Panc1 (cell line): ENCODE results near the gene C14orf93. TPM values are rescaled to one million over a fixed set of nuclear protein-coding genes. Genes with fewer than 3 reads are reported as not detected.

Experiments used
- ATAC-seq: fragments of 200-7000 bp; cut with Tn5 transposase; 2 replicates; pipeline ENCODE4 v1.9.1; 2020; ENCODE audit warnings: mild to moderate bottlenecking, moderate library complexity
- BruUV-seq: library from RNA; stranded (reverse); fragments of 400-500 nt; replicated peaks from 2 replicates; lab custom pipeline; 2021; lab: Mats Ljungman, UMichigan
- CTCF ChIA-PET: fragments of 300-600 bp; sonication (Branson Sonifier 250); formaldehyde crosslinking; loops from one replicate; lab custom pipeline; 2022; ENCODE audit warnings: antibody characterized with exemption; lab: Charles Lee
- POLR2A ChIA-PET: fragments of 300-600 bp; sonication (Branson Sonifier 250); formaldehyde crosslinking; loops from one replicate; lab custom pipeline; 2022; ENCODE audit warnings: antibody characterized with exemption; lab: Charles Lee
- DNase-seq: peaks from one replicate; pipeline ENCODE4 v3.0.0-alpha.2; 2010; ENCODE audit warnings: low read depth, low spot score
- H3K27ac ChIP-seq: 2 replicates; pipeline ENCODE4 v1.5.1; 2011; ENCODE audit warnings: mild to moderate bottlenecking, low read length, inconsistent platforms
- H3K27me3 ChIP-seq: fragments of 200-500 bp; sonication (Bioruptor generic); 2 replicates; pipeline ENCODE4 v1.6.0; 2014; ENCODE audit warnings: low read length, inconsistent platforms; ENCODE audit not compliant: control insufficient read depth, insufficient read depth
- H3K36me3 ChIP-seq: fragments of 200-500 bp; sonication (Bioruptor generic); 2 replicates; pipeline ENCODE4 v1.5.1; 2014; ENCODE audit warnings: inconsistent platforms, mild to moderate bottlenecking, low read length, moderate library complexity; ENCODE audit not compliant: control insufficient read depth, insufficient read depth
- H3K4me1 ChIP-seq: 2 replicates; pipeline ENCODE4 v1.5.1; 2011; ENCODE audit warnings: inconsistent platforms, mild to moderate bottlenecking, low read length, moderate library complexity; ENCODE audit not compliant: control insufficient read depth, insufficient read depth
- H3K4me3 ChIP-seq, 2 experiments: 2 replicates each; pipeline ENCODE4 v1.5.1; 2011 to 2012; ENCODE audit warnings: low read depth in 2 of 2, low read length in 2 of 2, mild to moderate bottlenecking in 2 of 2, inconsistent platforms in 1 of 2, moderate library complexity in 1 of 2
- H3K9me3 ChIP-seq: fragments of 200-500 bp; sonication (Bioruptor generic); 2 replicates; pipeline ENCODE4 v1.5.1; 2014; ENCODE audit warnings: low read depth, mild to moderate bottlenecking, inconsistent platforms, low read length, moderate library complexity; ENCODE audit not compliant: control insufficient read depth, insufficient read depth
- POLR2AphosphoS5 ChIP-seq: IDR thresholded peaks from 2 replicates; pipeline ENCODE4 v1.6.1; 2012; ENCODE audit warnings: mild to moderate bottlenecking, low read depth, low read length, moderate library complexity
- SIN3A ChIP-seq: IDR thresholded peaks from 2 replicates; pipeline ENCODE4 v1.6.1; 2012; ENCODE audit warnings: low read depth, mild to moderate bottlenecking, low read length, moderate library complexity, borderline replicate concordance; ENCODE audit not compliant: insufficient read depth
- TCF7L2 ChIP-seq: IDR thresholded peaks from 2 replicates; pipeline ENCODE4 v1.6.1; 2011; ENCODE audit warnings: mild to moderate bottlenecking, low read depth, low read length, inconsistent platforms
- in situ Hi-C: cut with HindIII; loops from 2 replicates; pipeline ENCODE4 v1.10.0; 2016; ENCODE audit warnings: low sequenced_read_pairs, low pct_unique_long_range_greater_than_20kb
- intact Hi-C: fragments of 100-400 bp; cut with micrococcal nuclease; formaldehyde crosslinking; loops from one replicate; pipeline ENCODE4 v1.10.0; 2022; ENCODE audit not compliant: unreplicated experiment
- total RNA-seq: library from RNA; stranded (reverse); gene quantifications from one replicate; pipeline ENCODE4 v1.2.1, GENCODE V29; 2021; ENCODE audit not compliant: unreplicated experiment
- TF ChIP-seq, protein P1 (sequence below), 2 experiments: IDR thresholded peaks; 2 replicates each; pipeline ENCODE4 v1.6.1; 2011 to 2012; ENCODE audit warnings: low read depth in 2 of 2, control low read depth in 1 of 2, low read length in 1 of 2, mild to moderate bottlenecking in 1 of 2, moderate library complexity in 1 of 2; ENCODE audit not compliant: insufficient read depth in 1 of 2
- TF ChIP-seq, protein P2 (sequence below): fragments of 450-650 bp; IDR thresholded peaks from 2 replicates; pipeline ENCODE4 v1.5.1; 2017; ENCODE audit warnings: mild to moderate bottlenecking

The C14orf93 gene
- total RNA-seq, 1 experiment from 2014 or later: 5.6 TPM

DNA sequence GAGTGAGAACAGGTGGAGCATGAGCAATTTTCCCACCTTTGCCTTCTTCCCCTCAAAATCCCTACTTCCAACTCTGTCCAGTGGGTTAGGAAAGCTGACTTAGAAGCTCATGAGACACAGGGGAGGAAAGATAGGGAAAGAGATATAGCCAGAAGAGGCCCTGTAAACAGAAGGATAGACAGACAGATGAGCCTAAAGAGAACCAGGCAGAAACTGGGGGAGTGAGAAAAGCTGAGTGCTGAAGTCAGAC lies 32.6 kb downstream of the C14orf93 start:
- Histone ChIP-seq H3K36me3 (peaks cover 3% of the 10 kb centered on the region; the same call in 1 of the 2 replicates), H3K4me3 (0 out of 4 replicates have a peak overlapping the region, but pooled peaks of 1 of the 2 experiments have one; percentile 12), H3K27me3 (no peaks in the 10 kb centered on the region), H3K9me3 (no peaks in the 10 kb centered on the region), H3K27ac (peak overlapping the region; percentile 89), H3K4me1 (peaks cover 29% of the 10 kb centered on the region)
- ATAC-seq: no peak
- ChIA-PET POLR2A (no interaction called here), CTCF (interaction anchor here (0.7 to 1.1 kb wide), 2 partner anchors 9 to 83 kb away, joined by 3 read pairs; no protein-coding TSS in a partner anchor)
- intact Hi-C loops: no loop called here
- no peak for DNase-seq
- TF ChIP-seq SIN3A: no peak
- TF ChIP-seq, protein P1, sequence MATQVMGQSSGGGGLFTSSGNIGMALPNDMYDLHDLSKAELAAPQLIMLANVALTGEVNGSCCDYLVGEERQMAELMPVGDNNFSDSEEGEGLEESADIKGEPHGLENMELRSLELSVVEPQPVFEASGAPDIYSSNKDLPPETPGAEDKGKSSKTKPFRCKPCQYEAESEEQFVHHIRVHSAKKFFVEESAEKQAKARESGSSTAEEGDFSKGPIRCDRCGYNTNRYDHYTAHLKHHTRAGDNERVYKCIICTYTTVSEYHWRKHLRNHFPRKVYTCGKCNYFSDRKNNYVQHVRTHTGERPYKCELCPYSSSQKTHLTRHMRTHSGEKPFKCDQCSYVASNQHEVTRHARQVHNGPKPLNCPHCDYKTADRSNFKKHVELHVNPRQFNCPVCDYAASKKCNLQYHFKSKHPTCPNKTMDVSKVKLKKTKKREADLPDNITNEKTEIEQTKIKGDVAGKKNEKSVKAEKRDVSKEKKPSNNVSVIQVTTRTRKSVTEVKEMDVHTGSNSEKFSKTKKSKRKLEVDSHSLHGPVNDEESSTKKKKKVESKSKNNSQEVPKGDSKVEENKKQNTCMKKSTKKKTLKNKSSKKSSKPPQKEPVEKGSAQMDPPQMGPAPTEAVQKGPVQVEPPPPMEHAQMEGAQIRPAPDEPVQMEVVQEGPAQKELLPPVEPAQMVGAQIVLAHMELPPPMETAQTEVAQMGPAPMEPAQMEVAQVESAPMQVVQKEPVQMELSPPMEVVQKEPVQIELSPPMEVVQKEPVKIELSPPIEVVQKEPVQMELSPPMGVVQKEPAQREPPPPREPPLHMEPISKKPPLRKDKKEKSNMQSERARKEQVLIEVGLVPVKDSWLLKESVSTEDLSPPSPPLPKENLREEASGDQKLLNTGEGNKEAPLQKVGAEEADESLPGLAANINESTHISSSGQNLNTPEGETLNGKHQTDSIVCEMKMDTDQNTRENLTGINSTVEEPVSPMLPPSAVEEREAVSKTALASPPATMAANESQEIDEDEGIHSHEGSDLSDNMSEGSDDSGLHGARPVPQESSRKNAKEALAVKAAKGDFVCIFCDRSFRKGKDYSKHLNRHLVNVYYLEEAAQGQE (IDR thresholded peaks at IDR 0.05; ENCODE audit: insufficient read depth in 1 of 2, low read depth in 2 of 2, low read length in 1 of 2): no peak
- TF ChIP-seq, protein P2, sequence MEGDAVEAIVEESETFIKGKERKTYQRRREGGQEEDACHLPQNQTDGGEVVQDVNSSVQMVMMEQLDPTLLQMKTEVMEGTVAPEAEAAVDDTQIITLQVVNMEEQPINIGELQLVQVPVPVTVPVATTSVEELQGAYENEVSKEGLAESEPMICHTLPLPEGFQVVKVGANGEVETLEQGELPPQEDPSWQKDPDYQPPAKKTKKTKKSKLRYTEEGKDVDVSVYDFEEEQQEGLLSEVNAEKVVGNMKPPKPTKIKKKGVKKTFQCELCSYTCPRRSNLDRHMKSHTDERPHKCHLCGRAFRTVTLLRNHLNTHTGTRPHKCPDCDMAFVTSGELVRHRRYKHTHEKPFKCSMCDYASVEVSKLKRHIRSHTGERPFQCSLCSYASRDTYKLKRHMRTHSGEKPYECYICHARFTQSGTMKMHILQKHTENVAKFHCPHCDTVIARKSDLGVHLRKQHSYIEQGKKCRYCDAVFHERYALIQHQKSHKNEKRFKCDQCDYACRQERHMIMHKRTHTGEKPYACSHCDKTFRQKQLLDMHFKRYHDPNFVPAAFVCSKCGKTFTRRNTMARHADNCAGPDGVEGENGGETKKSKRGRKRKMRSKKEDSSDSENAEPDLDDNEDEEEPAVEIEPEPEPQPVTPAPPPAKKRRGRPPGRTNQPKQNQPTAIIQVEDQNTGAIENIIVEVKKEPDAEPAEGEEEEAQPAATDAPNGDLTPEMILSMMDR: no peak
- TF ChIP-seq POLR2AphosphoS5: no peak
- TF ChIP-seq TCF7L2: no peak
- in situ Hi-C loops: no loop called here
- BruUV-seq: no TSS peak

DNA sequence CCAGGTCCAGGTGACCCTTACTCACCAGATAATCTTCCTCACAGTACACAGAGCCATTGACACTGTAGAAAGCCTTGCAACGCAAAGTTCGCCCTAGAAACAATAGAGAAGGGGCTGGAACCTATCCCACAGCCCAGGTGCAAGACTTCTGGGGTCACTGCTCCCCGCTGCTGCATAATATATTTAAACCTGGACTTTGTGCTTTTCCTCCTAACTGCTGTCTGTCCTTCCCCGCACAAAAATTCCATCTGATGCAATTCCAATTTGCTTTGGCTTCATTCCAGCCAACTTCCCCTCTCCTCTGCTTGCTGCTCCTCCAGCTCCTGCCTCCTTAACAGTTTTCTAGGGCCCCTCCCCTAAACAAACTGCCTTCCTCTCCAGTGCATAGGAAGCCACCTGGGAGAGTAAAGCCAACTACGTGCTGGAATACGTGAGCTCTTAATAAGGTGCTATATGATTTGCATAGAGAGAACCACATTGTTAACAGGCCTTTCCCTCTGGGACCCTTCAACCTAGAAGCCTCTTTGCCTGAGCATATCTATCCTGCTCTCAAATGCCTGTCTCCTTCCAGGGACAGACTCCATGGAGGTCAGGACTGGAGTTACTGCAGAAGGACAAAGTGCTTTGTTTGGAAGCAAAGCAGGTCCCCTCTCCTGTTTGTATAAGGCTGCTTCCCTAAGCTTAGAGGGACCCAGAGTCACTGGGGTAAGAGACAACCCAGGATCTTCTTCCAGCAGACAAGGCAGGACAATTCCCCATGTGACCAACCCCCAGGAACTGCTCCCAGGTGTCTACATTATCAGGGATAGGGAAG lies 33.1 kb downstream of the C14orf93 start:
- ChIA-PET CTCF (interaction anchor here (0.7 to 1.1 kb wide), 2 partner anchors 10 to 83 kb away, joined by 3 read pairs; no protein-coding TSS in a partner anchor), POLR2A (no interaction called here)
- intact Hi-C loops: no loop called here
- H3K4me3 ChIP-seq: 0 out of 4 replicates have a peak overlapping the region, but pooled peaks of 1 of the 2 experiments have one; percentile 12
- TF ChIP-seq, protein P1 (IDR thresholded peaks at IDR 0.05; ENCODE audit: insufficient read depth in 1 of 2, low read depth in 2 of 2, low read length in 1 of 2): no peak
- BruUV-seq: no TSS peak
- no peak for DNase-seq
- H3K27me3 ChIP-seq: no peaks in the 10 kb centered on the region
- peaks cover 5% of the 10 kb centered on the region; the same call in 1 of the 2 replicates for H3K36me3 ChIP-seq
- peaks cover 29% of the 10 kb centered on the region for H3K4me1 ChIP-seq
- no peaks in the 10 kb centered on the region for H3K9me3 ChIP-seq
- in situ Hi-C loops: no loop called here
- H3K27ac ChIP-seq: peak overlapping the region; percentile 89
- no peak for ATAC-seq
